NCI-H748 (cell line): ENCODE measurements around the gene TNFRSF6B.

Source experiments
- DNase-seq: peaks from one replicate; lab custom pipeline; 2025; ENCODE audit not compliant: unreplicated experiment; lab: John Stamatoyannopoulos, UW

The TNFRSF6B gene

DNA sequence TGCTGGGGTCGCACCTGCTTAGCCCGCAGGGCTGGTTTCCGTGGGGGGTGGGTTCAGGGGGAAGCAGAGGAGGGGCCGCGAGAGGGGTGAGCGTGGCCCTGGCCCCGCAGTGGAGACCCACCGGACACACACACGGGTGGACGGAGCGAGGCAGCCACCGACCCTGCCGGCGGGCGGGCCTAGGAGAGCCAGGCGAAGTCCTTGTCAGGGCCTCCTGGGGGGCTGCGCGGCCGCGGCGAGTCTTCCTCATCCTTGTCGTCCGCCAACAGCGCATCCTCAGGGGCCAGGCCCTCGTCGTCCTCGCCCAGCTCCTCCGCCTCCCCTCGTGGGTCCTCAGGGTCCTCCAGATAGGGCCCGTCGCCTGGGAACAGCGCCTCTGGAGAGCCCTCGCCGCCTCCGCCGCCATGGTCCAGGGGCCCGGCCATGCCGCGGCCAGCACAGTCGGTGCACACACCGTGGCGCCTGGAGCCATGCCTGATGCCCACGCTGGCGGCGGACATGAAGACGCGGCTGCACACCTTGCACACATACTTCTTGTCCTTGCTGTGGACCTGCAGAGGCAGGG lies 50.4 kb downstream of the TNFRSF6B start:
- no peak for DNase-seq

DNA sequence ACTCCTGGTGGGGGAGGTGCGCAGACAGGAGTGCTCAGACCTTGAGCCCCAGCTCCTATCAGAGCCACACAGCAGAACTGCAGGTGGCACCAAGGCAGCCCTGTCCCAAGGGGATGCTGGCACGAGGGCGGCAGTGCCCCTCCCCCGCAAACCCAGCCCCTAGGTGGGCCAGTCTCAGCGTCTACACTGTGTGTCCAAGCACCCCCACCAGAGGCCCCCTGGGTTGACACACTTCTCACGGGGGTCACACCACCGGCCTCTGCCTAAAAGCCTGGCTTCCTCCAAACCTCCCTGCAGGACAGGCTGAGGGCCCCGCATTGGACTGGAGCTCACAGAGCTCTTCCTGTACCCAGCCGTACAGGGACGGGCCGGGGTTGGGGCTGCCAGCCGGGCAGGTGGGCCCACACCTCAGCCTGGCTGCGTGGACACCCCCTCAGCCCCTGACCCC lies 51.2 kb downstream of the TNFRSF6B start:
- no peak for DNase-seq
